ENCODE measurements around the gene PRORP. TPM values are rescaled to one million over a fixed set of nuclear protein-coding genes. Genes with fewer than 3 reads are reported as not detected.

Gene PRORP
- total and polyA plus RNA-seq, 2 of the 8 experiments (the other 6 are each of a cell fraction or from before 2014, with no cell fraction given) = 30.0 to 44.8 TPM

GRCh38 chr14:35154016-35154415 is 31.7 kb downstream of the PRORP start:
- H3K27ac ChIP-seq (ENCODE audit: low read depth, low read length) = no peak overlapping the region
- no peak overlapping the region for H3K9ac ChIP-seq (replicated peaks in 1 of 4; ENCODE audit: extremely low read depth in 1 of 4, low read depth in 3 of 4, low read length in 3 of 4)

More at GRCh38 chr14:35154016-35154415, 31.7 kb downstream of the PRORP start:
- no peak overlapping the region for H3K56ac ChIP-seq (replicated peaks; ENCODE audit: insufficient read length, low read depth, low read length)
- TF ChIP-seq JUND (IDR thresholded peaks at IDR 0.05; ENCODE audit: low read length) = no peak
- no peak overlapping the region for H3K4me2 ChIP-seq (ENCODE audit: insufficient read depth in 1 of 2, low read depth in 2 of 2, low read length in 2 of 2)
- H4K91ac ChIP-seq (replicated peaks; ENCODE audit: insufficient read length, low read length) = no peak overlapping the region
- no peaks in the 10 kb centered on the region; the same call in 1 of the 2 replicates for H3K23me2 ChIP-seq (ENCODE audit: low read depth, low read length)
- peaks cover 0 to 4% (median 0%) of the 10 kb centered on the region in 4 experiments; a peak in 3 of 7 replicates for H3K4me1 ChIP-seq (replicated peaks in 1 of 4; ENCODE audit: control insufficient read depth in 3 of 4, insufficient read depth in 4 of 4, low read length in 3 of 4)
- H3K79me2 ChIP-seq (ENCODE audit: control insufficient read depth in 1 of 2, insufficient read depth in 2 of 2, low read length in 2 of 2) = no peaks in the 10 kb centered on the region
- no peak overlapping the region for H3K4me3 ChIP-seq (ENCODE audit: extremely low read depth in 1 of 4, insufficient read depth in 2 of 4, low read depth in 3 of 4, low read length in 4 of 4)
- H4K20me1 ChIP-seq (replicated peaks in 1 of 2; ENCODE audit: control insufficient read depth in 1 of 2, insufficient read depth in 2 of 2, low read length in 2 of 2) = no peaks in the 10 kb centered on the region
- H2BK12ac ChIP-seq (ENCODE audit: low read depth, low read length) = no peak overlapping the region
- CTCF ChIA-PET (ENCODE audit: partially characterized antibody) = interaction anchor here (0.7 to 5.2 kb wide), 3 partner anchors 12 to 268 kb away, joined by 3 to 26 read pairs (median 5); no protein-coding TSS in a partner anchor
- H2BK120ac ChIP-seq (replicated peaks; ENCODE audit: low read depth, low read length) = no peak overlapping the region
- WGBS, 2 experiments (ENCODE audit: extremely low coverage in 1 of 2, insufficient coverage in 1 of 2, insufficient read length in 1 of 2, insufficient replicate concordance in 2 of 2, low coverage in 1 of 2, low lambda C conversion rate in 2 of 2, missing lambda C conversion rate in 1 of 2) = 74% methylated on average over 2 of the region's 2 CpGs; no CpG with 5 or more reads in 1 of the 2 experiments
- no peaks in the 10 kb centered on the region for H3K27me3 ChIP-seq (replicated peaks in 1 of 4; ENCODE audit: control insufficient read depth in 3 of 4, extremely low read depth in 1 of 4, insufficient read depth in 3 of 4, low read length in 3 of 4)
- H3K14ac ChIP-seq (ENCODE audit: insufficient read length) = no peak overlapping the region
- POLR2A ChIA-PET (ENCODE audit: partially characterized antibody) = interaction anchor here (1.4 to 1.5 kb wide), 2 partner anchors 10 to 32 kb away, joined by 3 read pairs; partner anchors contain the start of gene PPP2R3C
- peaks cover 0 to 11% of the 10 kb centered on the region in 2 experiments; a peak in 1 of 4 replicates for H3K9me3 ChIP-seq (ENCODE audit: insufficient read depth in 2 of 2, low read depth in 1 of 2, low read length in 1 of 2)
- H3K79me1 ChIP-seq (ENCODE audit: low read depth, low read length) = no peaks in the 10 kb centered on the region
- H4K8ac ChIP-seq (ENCODE audit: extremely low read depth, insufficient read depth, low read length) = no peak overlapping the region
- H3K4ac ChIP-seq (replicated peaks; ENCODE audit: insufficient read length, low read depth, low read length) = no peak overlapping the region
- no peak overlapping the region for H3K18ac ChIP-seq (ENCODE audit: extremely low read depth, low read length)
- no peak overlapping the region for H3K23ac ChIP-seq (ENCODE audit: insufficient read length)
- DNase-seq (ENCODE audit: low read depth in 1 of 2, low spot score in 2 of 2) = no peak
- no peak overlapping the region for H2AFZ ChIP-seq (ENCODE audit: low read length)
- H2BK20ac ChIP-seq (ENCODE audit: low read length) = no peak overlapping the region
- H3K36me3 ChIP-seq (ENCODE audit: control insufficient read depth in 2 of 4, insufficient read depth in 4 of 4, low read length in 3 of 4) = peaks cover 0 to 5% (median 1%) of the 10 kb centered on the region in 4 experiments; a peak in 2 of 8 replicates
- H2BK15ac ChIP-seq (ENCODE audit: low read length) = no peak overlapping the region
- FAIRE-seq = no peak
- H4K5ac ChIP-seq (ENCODE audit: insufficient read length, low read depth, low read length) = no peak overlapping the region
- no peak overlapping the region for H2AK5ac ChIP-seq (ENCODE audit: low read depth, low read length)
- no peak overlapping the region for H2BK5ac ChIP-seq (ENCODE audit: low read depth, low read length)

All from H1 (cell line).